Stimulated activated CD8-positive, alpha-beta memory T cell treated with anti-CD3 and anti-CD28 coated beads, Interleukin-12 subunit alpha, Interleukin-12 subunit beta, amount 100 ng/mL, for 1 hour (primary cell): ENCODE measurements around the gene ZNF287.
"Not testable (repeated sequence)": the region's sequence is repeated elsewhere in the genome, so short reads cannot be mapped to it uniquely, and the experiment has no call there.

Experiments
- DNase-seq: peaks from one replicate; pipeline ENCODE4 v3.0.0-alpha.2; 2020; ENCODE audit warnings: low read depth

The ZNF287 gene

DNA sequence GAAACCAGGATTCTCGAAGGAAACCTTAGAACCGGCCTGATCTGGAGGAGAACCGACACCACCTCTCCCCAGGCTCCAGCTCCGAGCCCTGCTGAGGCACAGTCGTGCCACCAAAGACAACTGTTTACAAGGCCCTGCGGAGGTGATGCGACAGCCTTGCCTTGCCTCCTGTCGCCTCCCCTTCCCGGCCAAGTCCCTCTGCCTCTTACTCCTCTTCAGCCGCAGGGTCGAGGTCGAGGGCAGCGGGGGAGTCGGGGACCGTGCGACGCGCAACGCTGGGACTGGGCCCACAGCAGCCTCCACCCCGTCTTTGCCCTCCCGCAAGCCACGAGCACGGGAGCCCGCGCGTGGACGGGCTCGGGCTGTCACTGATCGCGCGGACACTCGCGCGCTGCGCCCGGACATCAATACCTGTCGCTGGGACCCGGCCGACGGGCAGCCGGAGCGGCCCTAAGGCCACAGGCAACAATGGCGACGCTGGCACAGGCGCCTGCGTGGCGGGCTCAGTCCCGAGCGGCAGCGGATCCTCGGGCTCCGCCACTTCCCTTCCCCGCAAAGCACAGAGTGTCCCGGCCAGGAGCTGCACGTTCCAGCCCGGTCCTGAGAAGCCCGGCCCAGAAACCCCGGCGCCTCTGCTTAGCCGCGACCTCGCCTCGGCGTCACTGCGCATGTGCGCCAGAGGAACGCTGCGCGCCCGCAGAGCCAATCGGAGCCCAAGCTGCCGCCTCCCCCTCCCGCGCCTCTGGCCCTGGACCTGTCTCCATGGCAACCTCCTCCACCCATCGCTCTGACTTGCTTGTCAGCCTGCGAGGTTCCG lies at the start of gene ZNF287:
ZNF287 (minus strand) TSS at position 664 of the 817 bp plus-strand sequence. CDS start 1,473 bp downstream, outside the sequence.
- peak; percentile 88 for DNase-seq

DNA sequence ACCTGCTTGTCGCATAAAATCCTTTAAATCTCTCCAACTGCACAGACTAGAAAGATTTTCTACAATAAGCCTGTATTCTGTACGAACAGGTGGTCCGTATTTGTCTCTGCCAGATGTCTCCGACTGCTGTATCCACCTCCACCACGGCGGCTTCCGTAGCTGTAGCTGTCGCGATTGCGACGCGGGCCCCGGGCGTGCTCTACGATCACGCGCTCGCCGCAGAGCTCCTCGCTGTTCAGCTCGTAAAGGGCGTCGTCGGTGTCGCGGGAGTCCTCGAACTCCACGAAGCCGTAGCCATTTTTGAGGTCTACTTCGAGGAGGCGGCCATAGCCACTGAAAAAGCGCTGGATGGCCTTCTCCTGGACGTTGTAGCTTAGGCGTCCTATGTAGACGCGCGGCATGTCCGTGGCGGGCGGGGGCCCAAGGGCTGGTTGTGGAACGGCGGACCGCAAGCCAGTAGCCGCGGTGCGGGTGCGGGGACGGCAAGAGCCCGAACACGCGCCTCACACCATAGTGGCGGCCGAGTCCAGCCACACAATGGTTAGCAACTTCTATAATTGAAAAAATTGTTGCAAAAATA lies 48.6 kb upstream of the ZNF287 start:
- DNase-seq = no peak

DNA sequence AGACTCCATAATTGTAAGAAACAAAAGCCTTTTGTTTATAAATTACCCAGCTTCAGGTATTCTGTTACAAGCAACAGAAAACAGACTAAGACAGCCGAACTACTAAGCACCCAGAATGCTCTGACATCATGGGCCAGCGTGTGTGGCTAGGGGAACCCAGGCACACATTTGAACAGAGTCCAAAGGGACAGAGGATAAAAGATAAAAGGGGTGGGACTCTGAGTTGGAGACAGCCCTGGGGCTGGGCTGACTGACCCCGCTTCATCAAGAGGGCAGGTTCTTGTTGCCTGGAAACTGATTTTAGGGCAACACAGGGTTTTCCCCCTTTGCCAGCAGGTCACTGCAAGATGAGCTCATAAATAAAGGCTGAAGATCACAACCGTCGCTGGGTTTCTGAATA lies 30.5 kb upstream of the ZNF287 start:
- no peak for DNase-seq

DNA sequence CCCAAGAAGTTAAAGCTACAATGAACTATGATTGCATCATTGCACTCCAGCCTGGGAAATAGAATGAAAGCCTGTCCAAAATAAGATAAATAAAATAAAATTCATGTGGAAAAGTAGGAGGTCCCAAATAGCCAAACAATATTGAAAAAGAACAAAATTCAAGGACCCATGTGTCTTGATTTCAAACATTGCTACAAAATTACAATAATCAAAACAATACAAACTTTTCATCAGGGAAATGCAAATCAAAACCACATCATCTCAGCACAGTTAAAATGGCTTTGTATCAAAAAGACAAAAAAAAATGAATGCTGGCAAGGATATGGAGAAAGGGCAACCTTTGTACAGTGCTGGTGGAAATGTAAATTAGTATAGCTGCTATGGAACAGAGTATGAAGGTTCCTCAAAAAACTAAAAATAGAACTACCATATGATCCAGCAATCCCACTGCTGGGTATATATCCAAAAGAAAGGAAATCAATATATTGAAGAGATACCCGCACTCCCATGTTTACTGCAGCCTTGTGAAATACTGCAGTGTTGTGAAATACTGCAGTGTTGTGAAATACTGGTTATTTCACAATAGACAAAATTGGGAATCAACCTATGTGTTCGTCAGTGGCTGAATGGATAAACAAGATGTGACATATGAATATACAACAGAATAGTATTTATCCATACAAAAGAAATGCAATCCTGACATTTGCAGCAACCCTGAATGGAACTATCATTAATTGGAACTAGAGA lies 24.5 kb upstream of the ZNF287 start:
- DNase-seq = no peak

DNA sequence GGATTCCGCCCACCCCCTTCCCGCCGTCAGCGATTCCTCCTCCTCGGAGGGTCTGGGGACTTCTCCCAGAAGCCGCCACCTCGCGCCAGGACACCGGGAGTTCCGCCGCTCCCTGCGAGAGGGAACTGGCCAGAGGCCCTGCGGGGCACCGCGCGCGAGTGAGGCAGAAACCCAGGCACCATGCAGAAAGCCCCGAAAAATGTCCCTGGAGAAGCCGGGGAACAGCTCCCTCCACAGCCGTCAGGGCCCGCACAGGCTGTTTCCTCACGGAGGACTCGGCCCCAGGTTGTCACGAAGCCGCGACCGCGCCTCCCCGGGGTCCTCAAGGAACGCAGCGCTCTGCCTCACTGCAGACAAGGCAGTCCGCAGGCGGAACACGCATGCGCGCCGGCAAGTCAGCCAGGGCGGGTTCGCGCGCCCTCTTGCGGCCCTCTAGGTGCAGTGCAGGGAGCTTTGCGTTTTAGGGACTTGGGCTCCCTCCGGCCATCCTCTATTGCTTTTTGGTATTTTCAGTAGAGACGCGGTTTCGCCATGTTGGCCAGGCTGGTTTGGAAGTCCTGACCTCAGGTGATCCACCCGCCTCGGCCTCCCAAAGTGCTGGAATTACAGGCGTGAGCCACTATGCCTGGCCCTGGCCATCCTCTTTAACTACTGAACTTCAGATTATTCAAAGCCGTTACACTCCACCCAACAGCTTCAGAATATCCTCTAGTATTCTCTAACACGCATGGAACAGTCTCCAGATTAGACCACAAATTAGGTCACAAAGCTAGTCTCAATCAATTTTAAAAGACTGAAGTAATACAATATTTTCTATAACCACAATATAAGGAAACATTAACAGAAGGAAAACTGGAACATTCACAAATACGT lies 20.3 kb upstream of the ZNF287 start:
- DNase-seq = peak; percentile 83

DNA sequence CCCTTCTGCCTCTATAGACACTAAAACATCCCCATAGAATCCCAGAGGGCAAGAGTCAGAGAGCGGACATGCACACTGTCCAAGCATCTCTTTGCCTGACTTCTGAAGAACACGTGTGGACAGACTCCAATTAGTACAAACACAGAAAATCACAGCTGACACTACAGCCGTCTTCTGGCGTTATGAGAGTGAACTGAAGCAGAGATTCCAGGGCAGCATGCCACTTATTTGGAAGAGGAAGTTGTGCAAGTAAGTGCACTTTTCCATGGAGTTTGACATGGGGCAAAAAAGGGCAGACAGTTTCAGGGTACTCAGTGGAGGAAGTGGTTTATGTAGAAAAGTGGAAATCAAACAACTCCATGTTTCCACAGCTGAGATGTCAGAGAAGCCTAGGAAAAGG lies 16.8 kb upstream of the ZNF287 start:
- no peak for DNase-seq

DNA sequence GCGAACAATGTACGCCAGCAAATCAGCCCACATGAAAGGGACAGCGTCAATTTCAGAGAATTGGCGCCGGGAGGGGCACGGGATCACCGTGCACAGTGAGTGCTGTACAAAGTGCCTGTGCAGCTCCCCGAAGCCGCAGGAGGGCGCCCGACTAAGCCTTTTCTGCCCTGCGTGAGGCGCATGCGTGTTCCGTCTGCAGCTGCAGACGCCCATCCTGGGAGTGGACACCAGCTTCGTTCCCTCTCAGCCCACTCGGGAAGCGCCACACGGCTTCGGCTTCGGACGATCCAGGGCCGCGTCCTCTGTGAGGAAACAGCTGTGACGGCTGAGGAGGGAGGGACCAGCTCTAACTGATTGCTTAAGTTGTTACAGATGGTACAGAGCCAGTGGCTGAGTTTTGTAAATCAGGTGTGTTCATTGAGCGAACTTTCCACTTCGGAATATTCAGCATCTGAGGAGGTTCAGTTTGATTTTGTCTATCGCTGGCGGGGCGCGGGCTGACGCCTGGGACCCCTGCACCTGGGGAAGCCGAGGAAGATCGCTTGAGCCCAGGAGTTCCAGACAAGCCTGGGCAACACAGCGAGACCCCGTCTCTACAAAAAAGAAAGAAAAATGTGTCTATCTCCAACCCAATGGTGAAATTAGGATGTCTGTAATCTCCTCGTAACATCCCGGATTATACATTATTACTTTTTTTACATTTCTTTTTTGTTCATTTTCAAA lies 15.4 kb upstream of the ZNF287 start:
- DNase-seq = peak; percentile 88

DNA sequence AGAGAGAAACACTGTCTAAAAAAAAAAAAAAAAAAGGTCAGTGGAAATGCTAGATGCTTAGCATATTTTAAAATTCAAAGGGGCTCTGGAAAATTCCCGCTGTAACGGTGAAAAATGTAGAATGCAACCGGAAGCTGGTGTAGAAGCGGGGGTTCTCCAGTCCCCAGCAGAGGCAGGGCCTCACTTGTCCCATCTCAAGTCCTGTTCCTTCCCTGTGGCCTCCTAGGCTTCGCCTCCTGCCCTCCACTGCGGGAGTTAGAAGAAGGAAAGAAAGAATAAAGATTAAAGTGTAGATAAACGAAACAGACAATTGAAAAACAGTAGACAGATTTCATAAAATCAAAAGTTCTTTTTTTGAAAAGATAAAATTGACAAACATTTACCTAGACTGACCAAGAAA lies 14.8 kb upstream of the ZNF287 start:
- DNase-seq = no peak

DNA sequence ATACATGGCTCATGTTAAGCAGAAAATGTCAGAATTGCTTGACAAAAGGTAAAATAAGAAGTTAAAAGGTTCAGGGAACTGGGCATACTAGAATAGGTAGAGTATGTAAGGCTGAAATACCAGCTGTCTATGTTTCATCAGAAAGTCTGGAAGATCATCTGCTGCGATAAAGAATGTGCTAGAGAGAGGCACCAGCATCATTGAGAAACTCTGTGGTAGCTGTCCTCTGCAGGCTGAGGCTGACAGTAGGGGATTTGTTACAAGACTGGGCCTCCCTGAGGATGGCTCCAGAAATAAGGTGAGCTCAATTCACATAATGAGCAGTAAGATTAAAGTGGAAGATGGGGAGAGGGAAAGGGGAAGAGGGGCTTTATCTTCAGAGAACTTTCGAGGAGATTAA lies 4.5 kb upstream of the ZNF287 start:
- DNase-seq = no peak

DNA sequence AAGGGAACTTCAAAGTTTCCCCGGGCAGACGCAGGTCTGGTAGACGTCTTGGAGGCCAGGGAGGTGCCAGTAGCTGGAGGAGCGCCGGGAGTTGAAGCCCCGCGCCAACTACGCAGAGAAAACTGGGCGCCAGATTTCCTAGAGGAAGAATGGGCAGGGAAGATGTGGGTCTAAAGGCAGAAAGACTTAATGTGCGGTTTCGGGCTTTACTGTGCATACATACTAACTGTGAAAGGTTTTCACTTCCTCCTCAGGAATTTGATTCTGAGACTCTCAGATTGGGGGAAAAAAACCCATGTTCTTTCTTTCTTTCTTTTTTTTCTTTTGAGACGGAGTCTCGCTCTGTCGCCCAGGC lies 331 bp upstream of the ZNF287 start:
- no peak for DNase-seq

DNA sequence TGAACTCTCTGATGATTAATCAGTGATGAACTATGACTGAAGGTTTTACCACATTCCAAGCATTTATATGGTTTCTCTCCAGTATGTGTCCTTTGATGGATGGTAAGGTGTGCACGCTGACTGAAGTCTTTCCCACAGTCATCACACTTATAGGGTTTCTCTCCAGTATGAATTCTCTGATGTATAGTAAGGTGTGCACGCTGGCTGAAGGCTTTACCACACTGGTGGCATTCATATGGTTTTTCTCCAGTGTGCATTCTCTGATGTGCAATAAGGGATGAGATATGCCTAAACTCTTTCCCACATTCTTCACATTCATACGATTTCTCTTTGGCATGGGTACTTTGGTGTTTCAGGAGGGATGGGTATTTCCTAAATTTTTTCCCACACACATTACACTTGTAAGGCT lies 16.4 kb downstream of the ZNF287 start:
- DNase-seq = no peak

DNA sequence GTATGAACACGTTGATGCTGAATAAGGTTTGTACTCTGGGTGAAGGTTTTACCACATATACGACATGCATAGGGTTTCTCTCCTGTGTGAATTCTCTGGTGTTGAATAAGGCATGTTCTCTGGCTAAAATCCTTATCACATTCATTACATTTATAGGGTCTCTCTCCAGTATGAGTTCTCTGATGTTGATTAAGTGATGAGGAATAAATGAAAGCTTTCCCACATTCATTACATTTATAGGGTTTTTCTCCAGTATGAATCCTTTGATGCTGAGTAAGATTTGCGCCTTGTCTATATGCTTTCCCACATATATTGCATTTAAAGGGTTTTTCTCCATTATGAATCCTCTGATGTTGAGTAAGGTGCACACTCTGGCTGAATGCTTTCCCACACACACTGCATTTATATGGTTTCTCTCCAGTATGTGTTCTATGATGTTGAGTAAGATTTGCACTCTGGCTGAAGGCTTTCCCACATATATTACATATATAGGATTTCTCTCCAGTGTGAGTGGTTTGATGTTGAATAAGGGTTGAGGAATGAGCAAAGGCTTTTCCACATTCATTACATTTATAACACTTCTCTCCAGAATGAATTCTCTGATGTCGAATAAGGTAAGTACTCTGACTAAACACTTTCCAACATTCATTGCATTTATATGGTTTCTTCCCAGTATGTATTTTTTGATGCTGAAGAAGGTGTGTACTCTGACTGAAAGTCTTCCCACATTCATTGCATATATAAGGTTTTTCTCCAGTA lies 16.9 kb downstream of the ZNF287 start:
- no peak for DNase-seq

DNA sequence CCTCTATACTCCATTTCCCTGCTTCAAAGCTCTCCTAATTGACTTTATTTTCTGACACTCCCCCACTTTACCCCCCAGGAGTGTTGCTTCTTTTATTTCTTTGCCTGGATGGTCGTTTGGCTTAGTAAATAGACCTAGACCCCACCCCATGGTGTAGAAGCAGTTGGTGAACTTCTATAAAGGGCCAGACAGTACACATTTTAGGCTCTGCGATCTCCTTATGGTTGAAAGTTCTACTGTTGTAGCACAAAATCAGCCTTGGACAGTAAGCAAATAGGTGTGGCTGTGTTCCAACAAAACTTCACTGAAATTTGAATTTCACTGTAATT lies 31.9 kb downstream of the ZNF287 start:
- DNase-seq = no peak

DNA sequence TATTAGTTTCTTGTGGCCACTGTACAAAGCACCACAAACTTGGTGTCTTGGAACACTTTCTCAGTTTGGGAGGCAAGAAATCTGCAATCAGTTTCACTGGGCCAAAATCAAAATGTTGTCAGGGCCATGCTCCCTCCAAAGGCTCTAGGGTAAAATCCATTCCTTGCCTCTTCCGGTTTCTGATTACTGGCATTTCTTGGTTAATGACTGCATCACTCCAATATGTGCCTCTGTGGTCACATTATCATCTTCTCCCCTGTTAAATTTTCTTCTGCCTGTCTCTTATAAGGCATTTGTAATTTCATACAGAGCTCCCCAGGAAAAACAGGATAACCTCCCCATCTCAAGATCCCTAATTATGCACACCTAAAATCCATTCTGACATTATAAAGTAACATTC lies 34.8 kb downstream of the ZNF287 start:
- no peak for DNase-seq

DNA sequence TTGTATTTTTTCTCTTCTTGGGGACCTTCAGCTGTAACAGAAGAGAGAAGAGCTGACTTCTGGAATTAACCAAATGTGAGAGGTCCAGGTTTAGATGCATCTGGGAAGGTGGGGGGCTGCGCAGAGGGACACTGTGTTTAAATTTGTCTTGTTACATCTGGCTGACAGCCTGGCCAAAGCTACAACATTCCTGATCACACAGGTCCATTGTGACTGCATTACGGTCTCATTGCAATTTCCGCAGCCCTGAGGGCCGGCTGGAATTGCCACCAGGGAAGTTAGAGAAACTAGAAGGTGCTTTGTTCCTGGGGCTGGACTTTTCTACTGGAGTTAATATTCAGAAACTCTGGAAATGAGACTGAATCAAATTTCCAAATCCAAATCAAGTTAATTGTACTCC lies 39.1 kb downstream of the ZNF287 start:
- no peak for DNase-seq

DNA sequence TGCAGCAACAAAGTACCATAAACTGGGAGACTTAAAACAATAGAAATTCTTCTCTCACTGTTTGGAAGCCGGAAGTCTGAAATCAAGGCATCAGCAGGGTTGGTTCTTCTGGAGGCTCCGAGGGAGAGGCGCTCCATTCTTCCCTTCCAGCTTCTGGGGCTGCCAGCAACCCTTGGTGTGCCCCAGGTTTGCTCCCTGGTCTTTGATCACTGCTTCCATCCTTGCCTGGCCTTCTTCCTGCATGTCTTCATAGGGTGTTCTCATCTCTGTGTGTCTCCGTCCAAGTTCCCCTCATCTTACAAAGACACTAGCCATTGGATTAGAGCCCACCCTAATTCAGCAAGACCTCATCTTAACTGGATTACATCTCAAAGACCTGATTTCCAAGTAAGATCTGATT lies 41.7 kb downstream of the ZNF287 start:
- DNase-seq = no peak

DNA sequence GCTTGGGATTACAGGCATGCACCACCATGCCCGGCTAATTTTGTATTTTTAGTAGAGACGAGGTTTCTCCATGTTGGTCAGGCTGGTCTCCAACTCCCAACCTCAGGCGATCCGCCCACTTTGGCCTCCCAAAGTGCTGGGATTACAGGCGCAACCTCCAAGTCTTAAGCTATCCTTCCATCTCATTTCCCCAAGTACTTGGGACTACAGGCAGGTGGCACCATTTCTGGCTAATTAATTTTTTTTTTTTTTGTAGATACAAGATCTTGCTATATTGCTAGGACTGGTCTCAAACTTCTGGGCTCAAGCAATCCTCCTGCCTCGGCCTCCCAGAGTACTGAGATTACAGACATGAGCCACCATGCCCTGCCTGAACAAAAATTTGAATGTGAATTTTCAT lies 43.4 kb downstream of the ZNF287 start:
- not testable (repeated sequence) for DNase-seq

DNA sequence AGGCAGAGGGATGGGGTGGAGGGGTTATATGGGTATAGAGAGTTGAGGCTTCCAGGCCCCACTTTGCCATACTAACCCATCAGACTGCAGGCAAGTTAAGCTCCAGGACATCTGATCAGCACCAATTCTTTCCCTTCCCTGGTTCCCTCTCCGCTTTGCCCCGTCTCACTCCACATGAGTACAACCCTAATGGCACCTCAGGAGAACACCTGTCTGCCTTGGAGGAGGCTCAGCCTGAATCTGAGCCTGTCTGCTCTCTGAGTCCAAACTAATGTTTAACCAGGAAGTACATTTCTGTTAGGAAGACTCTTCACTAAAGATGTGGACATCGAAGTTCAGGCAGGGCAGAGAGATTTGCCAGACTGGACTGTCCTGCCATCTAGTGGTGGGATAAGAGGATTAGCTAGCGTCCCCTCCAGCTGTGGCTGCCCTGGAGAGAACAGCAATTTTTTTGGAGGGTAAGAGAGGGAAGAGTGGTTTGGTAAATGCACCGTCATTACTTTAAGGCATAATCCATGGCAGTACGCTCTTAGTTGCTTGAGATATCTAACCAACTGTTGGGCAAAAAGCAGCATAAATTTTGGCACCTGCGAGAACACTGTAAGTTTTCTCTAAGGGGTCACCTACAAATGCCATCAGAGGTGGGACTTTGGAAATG lies 47.8 kb downstream of the ZNF287 start:
- DNase-seq = peak; percentile 45

DNA sequence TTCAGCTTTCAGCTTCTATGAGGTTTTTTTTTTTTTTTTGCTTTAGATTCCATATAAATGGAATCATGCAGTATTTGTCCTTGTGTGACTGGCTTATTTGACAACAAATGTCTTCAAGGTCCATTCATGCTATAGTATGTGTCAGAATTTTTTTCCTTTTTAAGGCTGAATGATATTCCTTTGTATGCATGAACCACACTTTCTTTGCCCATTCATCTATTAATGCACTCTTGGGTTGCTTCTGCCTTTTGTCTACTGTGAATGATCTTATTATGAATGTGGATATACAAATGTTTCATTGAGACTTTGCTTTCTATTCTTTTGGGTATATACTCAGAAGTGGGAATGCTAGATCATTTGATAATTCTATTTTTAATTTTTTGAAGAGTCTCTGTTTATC lies 50.0 kb downstream of the ZNF287 start:
- no peak for DNase-seq

DNA sequence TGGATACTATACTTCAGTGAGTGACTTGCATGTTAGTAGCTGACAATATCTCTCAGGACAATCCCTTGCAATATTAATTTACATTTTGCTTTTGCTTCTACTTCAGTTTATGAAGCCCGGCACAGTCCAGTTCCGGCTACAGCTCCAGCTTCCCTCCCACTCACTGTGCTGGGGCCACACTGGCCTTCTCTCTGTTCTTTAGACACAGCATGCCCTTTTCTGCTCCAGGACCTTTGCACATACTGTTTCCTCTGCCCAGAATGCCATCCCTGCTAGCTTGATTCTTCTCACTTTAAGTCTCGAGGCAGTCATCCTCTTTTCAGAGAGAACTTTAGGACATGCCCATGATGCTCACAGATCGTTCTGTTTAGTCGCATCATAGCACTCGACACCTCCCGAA lies 51.5 kb downstream of the ZNF287 start:
- no peak for DNase-seq
